ENCODE results near the gene AMBP.

DNA sequence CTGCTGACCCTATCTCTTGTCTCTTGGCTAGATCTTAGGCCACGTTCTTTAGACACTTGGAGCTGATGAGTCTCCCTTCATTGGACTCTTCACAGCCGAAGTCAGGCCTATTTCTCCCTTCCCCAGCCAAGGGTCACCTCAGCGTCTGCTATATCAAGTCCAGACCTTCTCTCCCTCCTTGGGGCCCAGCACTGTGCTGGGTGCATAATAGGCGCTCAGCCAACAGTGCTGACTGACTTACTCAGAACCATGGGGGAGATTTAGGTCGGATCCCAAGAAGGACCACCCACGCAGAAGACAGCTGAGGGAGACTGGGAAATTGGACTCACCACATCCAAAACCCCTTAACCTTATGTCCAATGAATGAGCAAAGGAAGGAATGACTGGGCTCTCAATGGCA lies 5.6 kb upstream of the AMBP start:
- TF ChIP-seq GABPA (IDR thresholded peaks at IDR 0.05 in 1 of 2, conservative IDR thresholded peaks at IDR 0.05 in 1 of 2) = no peak
- no peak for TF ChIP-seq CTCF (IDR thresholded peaks at IDR 0.05; ENCODE audit: low read depth, low read length, missing input control)
- no peak for TF ChIP-seq MAX (IDR thresholded peaks at IDR 0.05)
- TF ChIP-seq YY1 (IDR thresholded peaks at IDR 0.05) = no peak
- TF ChIP-seq RXRA (IDR thresholded peaks at IDR 0.05) = no peak
- no peak for TF ChIP-seq RAD21 (IDR thresholded peaks at IDR 0.05)
- no peak for TF ChIP-seq JUND (IDR thresholded peaks at IDR 0.05)
- no peak for TF ChIP-seq SP1 (IDR thresholded peaks at IDR 0.05)
- TF ChIP-seq FOXA1 (IDR thresholded peaks at IDR 0.05) = no peak
- TF ChIP-seq REST (IDR thresholded peaks at IDR 0.05) = no peak
- TF ChIP-seq TAF1 (conservative IDR thresholded peaks at IDR 0.05) = no peak
